ENCODE results near the gene SLC44A4. TPM values are rescaled to one million over a fixed set of nuclear protein-coding genes. Genes with fewer than 3 reads are reported as not detected.

Gene SLC44A4
- polyA plus RNA-seq, 1 donor (not counting 4 experiments of a cell fraction or from before 2014, with no cell fraction given) = 0.25 TPM

- FAIRE-seq (no peak), DNase-seq (ENCODE audit: low read depth, low spot score) (no peak)
- H3K4me3 ChIP-seq (ENCODE audit: control insufficient read depth in 2 of 3, extremely low read depth in 1 of 3, insufficient read depth in 2 of 3, low read depth in 1 of 3, low read length in 3 of 3) = no peak overlapping the region
- H3K36me3 ChIP-seq (ENCODE audit: control insufficient read depth in 2 of 2, extremely low read depth in 1 of 2, insufficient read depth in 2 of 2, low read length in 2 of 2) = no peaks in the 10 kb centered on the region
- H4K20me1 ChIP-seq (ENCODE audit: control insufficient read depth, extremely low read depth, insufficient read depth, low read length) = no peaks in the 10 kb centered on the region
- no peak overlapping the region for H3K27ac ChIP-seq (ENCODE audit: control insufficient read depth, insufficient read depth, low read length)
- no peaks in the 10 kb centered on the region for H3K9me1 ChIP-seq (ENCODE audit: control insufficient read depth, extremely low read depth, insufficient read depth, low read length)
- no peaks in the 10 kb centered on the region for H3K79me2 ChIP-seq (ENCODE audit: control insufficient read depth, insufficient read depth, low read length)
- H3K27me3 ChIP-seq (ENCODE audit: control insufficient read depth, extremely low read depth, insufficient read depth, low read length) = peaks cover 7% of the 10 kb centered on the region
- no peak overlapping the region for H2AFZ ChIP-seq (ENCODE audit: control insufficient read depth, low read length)
- no peaks in the 10 kb centered on the region for H3K4me1 ChIP-seq (ENCODE audit: control insufficient read depth, extremely low read depth, insufficient read depth, low read length)
- no peak overlapping the region for H3K4me2 ChIP-seq (ENCODE audit: control insufficient read depth, extremely low read depth, insufficient read depth, low read depth, low read length)
- H3K9me3 ChIP-seq (ENCODE audit: control insufficient read depth, low read depth, low read length) = no peaks in the 10 kb centered on the region
- dilution Hi-C loops (cut with MboI; ENCODE audit: extremely low pct_ligation_motif_present, low sequenced_read_pairs) = no loop called here
- peak in 2 of 3 experiments; percentile 10 to 35 for TF ChIP-seq CTCF (optimal IDR thresholded peaks at IDR 0.05 in 1 of 3, IDR thresholded peaks at IDR 0.05 in 1 of 3, conservative IDR thresholded peaks at IDR 0.05 in 1 of 3; ENCODE audit: extremely low read depth in 1 of 3, insufficient read depth in 2 of 3, low read length in 3 of 3)
- no peak for TF ChIP-seq EZH2 (IDR thresholded peaks at IDR 0.05; ENCODE audit: low read length)
- no peak overlapping the region for H3K9ac ChIP-seq (ENCODE audit: control insufficient read depth, extremely low read depth, insufficient read depth, low read length)
These were observed 44.1 kb upstream of the SLC44A4 start for GRCh38 chr6:31922942-31923341.

GRCh38 chr6:31920811-31921210, 42.0 kb upstream of the SLC44A4 start:
- H3K4me2 ChIP-seq (ENCODE audit: control insufficient read depth, extremely low read depth, insufficient read depth, low read depth, low read length) = no peak overlapping the region
- H3K27me3 ChIP-seq (ENCODE audit: control insufficient read depth, extremely low read depth, insufficient read depth, low read length) = no peaks in the 10 kb centered on the region
- no peak overlapping the region for H3K27ac ChIP-seq (ENCODE audit: control insufficient read depth, insufficient read depth, low read length)
- DNase-seq (ENCODE audit: low read depth, low spot score) = no peak
- H3K9me3 ChIP-seq (ENCODE audit: control insufficient read depth, low read depth, low read length) = no peaks in the 10 kb centered on the region
- no peak for TF ChIP-seq CTCF (optimal IDR thresholded peaks at IDR 0.05 in 1 of 3, IDR thresholded peaks at IDR 0.05 in 1 of 3, conservative IDR thresholded peaks at IDR 0.05 in 1 of 3; ENCODE audit: extremely low read depth in 1 of 3, insufficient read depth in 2 of 3, low read length in 3 of 3)
- H3K79me2 ChIP-seq (ENCODE audit: control insufficient read depth, insufficient read depth, low read length) = no peaks in the 10 kb centered on the region
- H2AFZ ChIP-seq (ENCODE audit: control insufficient read depth, low read length) = no peak overlapping the region
- no peaks in the 10 kb centered on the region for H3K4me1 ChIP-seq (ENCODE audit: control insufficient read depth, extremely low read depth, insufficient read depth, low read length)
- dilution Hi-C loops (cut with MboI; ENCODE audit: extremely low pct_ligation_motif_present, low sequenced_read_pairs) = no loop called here
- FAIRE-seq = no peak
- no peaks in the 10 kb centered on the region for H3K36me3 ChIP-seq (ENCODE audit: control insufficient read depth in 2 of 2, extremely low read depth in 1 of 2, insufficient read depth in 2 of 2, low read length in 2 of 2)
- H3K4me3 ChIP-seq (ENCODE audit: control insufficient read depth in 2 of 3, extremely low read depth in 1 of 3, insufficient read depth in 2 of 3, low read depth in 1 of 3, low read length in 3 of 3) = no peak overlapping the region
- no peaks in the 10 kb centered on the region for H3K9me1 ChIP-seq (ENCODE audit: control insufficient read depth, extremely low read depth, insufficient read depth, low read length)
- no peaks in the 10 kb centered on the region for H4K20me1 ChIP-seq (ENCODE audit: control insufficient read depth, extremely low read depth, insufficient read depth, low read length)
- no peak overlapping the region for H3K9ac ChIP-seq (ENCODE audit: control insufficient read depth, extremely low read depth, insufficient read depth, low read length)
